ENCODE results near the gene NUMB.

The NUMB gene

DNA sequence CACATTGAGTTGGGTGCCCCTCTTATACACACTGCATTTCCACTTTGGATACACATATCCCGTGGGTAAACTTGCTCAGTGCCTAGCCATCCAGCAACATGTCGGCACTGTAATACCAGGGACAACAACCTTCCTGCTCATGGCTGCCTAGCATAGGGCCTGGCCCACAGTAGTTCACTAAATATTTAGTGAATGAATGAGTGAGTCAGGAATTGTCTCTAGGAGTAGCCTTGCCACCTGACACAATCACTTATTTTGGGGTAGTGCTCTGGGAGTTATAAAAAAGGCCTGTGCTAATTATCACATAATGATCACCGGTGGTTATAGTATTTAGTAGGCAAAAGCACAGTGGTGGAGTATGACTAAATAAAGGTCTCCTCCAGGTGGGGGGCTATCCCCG lies 8.5 kb upstream of the NUMB start:
- in situ Hi-C loops (cut with MboI; ENCODE audit: low sequenced_read_pairs), result loop anchor here (25.0 kb wide), 2 partner anchors 280 to 430 kb away; partner anchors contain the start of gene ZFYVE1

DNA sequence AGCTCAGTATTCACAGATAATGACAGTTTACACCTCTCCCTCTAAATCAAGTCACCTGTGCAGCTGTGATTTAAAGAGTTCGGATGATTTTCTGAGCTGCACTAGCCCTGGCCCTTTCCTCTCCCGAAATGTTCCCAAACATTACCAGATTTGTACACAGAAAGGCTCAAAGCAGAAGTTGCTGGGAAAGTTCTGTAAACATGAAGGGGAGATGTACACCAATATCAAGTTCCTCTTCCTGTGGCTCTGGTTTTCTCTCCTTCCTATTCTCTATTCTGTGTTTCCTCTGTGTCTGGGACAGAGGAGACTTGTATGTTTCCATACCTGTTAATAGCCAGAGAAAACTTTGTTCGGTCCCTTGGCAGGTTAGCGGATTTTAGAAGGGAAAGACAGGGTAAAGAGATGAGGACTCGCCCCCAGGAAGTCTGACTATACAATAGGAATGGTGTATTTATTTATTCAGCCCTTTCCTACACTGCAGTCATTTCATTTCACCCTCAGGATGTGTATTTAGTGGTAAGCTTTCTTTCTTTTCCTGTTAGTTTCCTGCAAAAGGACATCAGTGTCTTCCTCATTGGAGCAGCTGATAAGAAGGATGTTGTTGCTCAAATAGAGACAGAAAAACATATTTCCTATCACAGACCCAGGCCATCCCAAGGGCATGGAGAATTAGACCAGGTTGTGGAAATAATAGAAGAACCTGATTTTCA lies 7.6 kb upstream of the NUMB start:
- in situ Hi-C loops (cut with MboI; ENCODE audit: low sequenced_read_pairs), result loop anchor here (25.0 kb wide), 2 partner anchors 279 to 429 kb away; partner anchors contain the start of gene ZFYVE1

DNA sequence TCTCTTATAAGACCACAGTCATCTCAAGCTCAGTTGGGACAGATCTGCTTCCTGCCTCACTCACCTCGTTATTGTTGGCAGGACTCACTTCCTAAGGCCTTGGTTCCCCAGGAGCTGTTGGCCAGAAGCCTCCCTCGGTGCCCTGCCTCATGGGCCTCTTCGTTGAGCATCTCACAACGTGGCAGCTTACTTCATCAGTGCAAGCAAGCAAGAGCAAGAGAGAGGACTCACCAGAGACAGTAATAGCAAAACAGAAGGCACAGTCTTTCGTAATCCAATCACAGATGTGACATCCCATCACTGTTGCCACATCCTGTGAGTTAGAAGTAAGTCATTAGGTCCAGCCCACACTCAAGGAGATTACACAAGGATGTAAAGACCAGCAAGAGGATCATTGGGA lies 5.1 kb upstream of the NUMB start:
- in situ Hi-C loops (cut with MboI; ENCODE audit: low sequenced_read_pairs), result loop anchor here (25.0 kb wide), 2 partner anchors 276 to 426 kb away; partner anchors contain the start of gene ZFYVE1

DNA sequence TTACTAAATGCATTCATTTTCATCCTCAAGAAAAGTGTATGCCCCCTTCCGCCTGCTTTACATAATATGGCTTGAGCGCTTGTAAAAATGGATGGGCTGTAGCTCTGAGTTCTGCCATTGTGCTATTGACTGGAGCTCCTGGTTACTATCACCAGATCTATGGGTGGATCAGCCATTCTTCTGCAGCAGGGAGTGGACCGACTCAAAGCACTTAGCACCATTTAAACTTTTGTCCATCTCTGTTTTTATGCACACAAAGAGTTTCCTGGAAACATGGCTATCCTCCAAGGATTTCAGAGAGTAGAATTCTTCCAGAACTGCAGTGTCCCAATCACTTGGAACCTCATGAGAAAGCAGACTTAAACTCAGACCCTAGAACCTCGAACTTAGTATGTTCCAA lies 4.5 kb upstream of the NUMB start:
- in situ Hi-C loops (cut with MboI; ENCODE audit: low sequenced_read_pairs), result loop anchor here (25.0 kb wide), 2 partner anchors 276 to 426 kb away; partner anchors contain the start of gene ZFYVE1

DNA sequence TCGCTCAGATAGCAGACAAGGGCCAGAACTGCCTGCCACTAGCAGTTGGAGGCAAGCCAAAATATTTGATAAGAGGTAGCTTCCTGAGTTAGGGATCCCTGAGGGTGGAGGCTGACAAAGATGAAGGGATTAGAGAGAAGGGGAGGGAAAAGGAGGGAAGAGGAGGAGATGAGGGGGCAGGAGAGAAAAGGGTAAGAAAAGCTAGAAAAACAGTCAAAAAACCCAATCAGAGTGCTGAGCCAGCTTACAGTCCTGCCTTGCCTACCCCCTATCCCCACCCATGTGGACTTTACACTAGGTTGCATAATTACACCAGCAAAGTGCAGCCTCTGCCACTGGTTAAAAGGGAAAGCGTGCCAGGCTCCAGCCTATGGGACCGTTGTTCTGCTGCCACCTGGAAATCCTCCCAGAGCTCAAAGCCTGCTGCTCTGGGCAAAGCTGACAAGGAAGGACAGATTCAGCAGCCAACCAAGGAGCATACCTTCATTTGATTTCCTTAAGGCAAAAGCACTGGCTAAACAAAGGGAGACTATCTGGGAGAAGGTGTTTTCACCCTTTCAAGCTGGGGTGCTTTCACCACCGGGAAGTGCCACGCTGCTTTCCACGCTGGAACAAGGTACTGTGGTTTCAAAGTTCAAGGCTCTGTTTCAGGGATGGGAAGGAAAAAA lies 3.8 kb upstream of the NUMB start:
- in situ Hi-C loops (cut with MboI; ENCODE audit: low sequenced_read_pairs), result loop anchor here (25.0 kb wide), 2 partner anchors 275 to 425 kb away; partner anchors contain the start of gene ZFYVE1

DNA sequence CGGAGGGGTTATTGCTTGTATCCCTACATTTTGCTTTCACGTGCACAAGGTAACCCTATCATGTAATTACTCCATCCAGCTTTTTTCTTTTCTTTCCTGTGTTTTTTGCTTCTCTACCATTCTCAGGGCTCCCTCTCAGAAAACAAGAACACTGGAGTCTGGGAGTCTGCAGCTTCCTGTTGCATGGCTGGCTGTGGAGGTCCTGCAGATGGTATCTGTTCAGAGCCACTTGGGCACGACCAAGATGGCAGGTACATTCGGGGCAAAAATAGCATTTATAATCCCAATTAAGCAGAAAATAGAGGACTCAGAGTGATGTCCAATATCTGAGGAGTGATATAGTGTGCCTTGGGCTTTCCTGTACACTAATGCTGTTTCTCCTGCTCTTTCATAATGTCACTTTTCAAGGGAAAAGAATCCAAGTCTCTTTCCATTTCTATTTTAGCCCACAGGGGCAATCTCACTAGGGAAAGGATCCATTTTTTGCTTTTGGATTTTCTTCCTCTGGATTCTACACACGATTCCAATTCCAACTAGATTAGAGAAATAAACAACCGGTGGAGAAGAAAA lies 3.2 kb upstream of the NUMB start:
- in situ Hi-C loops (cut with MboI; ENCODE audit: low sequenced_read_pairs), result loop anchor here (25.0 kb wide), 2 partner anchors 274 to 424 kb away; partner anchors contain the start of gene ZFYVE1

DNA sequence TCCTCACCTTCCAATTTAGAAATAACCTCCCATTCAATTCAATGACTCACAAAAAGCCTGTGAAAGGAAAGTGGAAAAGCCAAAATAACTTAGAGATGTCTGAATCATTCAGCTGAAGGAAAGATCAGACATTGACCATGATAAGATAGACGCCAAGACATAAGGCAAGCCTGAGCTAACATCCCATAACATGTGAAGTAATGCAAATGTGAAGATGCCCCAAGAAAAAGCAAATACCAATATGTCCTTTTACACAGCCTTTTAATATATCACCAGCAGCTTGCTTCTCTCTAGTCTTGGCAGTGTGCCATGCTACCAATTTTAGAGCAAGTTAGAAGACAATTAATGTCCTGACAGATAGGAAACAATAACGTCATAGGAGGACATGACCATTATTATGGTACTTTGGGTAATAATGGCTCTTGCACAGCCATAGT lies 2.4 kb upstream of the NUMB start:
- in situ Hi-C loops (cut with MboI; ENCODE audit: low sequenced_read_pairs), result loop anchor here (25.0 kb wide), 2 partner anchors 273 to 423 kb away; partner anchors contain the start of gene ZFYVE1

DNA sequence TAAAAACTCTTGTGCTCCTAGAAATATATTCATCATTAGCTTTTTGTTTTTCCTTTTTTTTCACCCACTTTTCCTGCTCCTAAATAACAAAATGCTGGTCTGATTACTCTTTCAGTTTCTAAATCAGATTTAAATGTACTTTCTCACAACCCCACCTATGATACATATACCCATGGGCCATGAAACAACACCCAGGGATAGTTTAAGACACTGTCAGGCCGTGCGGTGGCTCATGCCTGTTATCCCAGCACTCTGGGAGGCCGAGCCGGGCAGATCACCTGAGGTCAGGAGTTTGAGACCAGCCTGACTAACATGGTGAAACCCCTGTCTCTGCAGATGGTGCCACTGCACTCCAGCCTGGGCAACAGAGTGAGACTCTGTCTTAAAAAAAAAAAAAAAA lies 1.6 kb upstream of the NUMB start:
- in situ Hi-C loops (cut with MboI; ENCODE audit: low sequenced_read_pairs), result loop anchor here (25.0 kb wide), 2 partner anchors 273 to 423 kb away; partner anchors contain the start of gene ZFYVE1

DNA sequence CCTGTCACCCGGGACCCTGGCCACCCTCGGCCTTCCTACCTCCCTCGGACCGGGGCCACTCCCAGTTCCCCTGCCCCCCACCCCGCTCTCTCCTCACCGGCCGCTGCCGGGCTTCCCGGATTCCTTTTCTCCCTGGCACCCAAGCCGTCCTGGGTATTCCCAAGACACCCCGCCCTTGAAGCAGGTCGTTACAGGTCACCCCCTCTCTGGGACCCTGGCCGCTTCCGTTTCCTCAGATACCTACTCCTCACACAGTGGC lies 493 bp downstream of the NUMB start:
- in situ Hi-C loops (cut with MboI; ENCODE audit: low sequenced_read_pairs), result loop anchor here (25.0 kb wide), 2 partner anchors 271 to 421 kb away; partner anchors contain the start of gene ZFYVE1

DNA sequence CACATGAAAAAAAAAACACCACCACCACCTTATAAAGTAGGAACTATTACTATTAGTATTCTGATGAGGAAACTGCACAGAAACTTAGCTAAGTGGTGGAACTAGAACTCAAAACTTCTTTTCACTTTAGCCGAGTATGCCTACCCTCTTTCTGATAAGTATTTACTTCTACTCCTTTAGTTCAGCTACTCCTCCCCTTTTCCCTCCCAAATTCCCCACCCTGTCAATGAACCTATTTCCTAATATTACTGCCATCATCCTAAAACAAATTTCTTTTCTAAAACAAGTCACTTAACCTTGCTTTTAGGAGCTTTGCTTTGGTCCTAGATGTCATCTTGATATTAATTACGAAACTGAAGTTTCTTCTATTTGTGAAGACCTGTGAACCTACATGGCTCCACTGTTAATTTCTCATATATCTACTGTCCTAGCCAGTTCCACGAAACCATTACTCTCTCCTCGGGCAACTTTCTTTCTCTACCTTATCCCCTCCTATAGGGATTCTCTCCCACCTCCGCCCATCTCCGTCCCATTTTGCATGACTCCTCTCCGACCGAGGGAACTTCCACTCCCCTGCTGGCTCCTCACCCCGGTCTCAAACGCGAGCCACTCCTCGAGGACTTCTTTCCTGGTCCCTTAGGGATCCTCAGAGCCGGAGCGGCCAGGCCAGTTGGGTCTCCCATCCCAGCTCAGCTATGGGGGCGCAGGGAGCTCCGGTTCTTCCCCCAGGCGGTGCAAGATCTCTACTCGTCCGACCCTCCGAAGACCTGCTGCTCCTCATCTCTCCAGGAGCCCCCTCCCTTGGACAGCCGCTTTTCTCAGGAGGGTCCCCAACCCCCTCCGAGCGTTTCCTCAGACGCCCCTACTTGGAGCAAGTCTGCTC lies 1.1 kb downstream of the NUMB start:
- in situ Hi-C loops (cut with MboI; ENCODE audit: low sequenced_read_pairs), result loop anchor here (25.0 kb wide), 2 partner anchors 270 to 420 kb away; partner anchors contain the start of gene ZFYVE1

DNA sequence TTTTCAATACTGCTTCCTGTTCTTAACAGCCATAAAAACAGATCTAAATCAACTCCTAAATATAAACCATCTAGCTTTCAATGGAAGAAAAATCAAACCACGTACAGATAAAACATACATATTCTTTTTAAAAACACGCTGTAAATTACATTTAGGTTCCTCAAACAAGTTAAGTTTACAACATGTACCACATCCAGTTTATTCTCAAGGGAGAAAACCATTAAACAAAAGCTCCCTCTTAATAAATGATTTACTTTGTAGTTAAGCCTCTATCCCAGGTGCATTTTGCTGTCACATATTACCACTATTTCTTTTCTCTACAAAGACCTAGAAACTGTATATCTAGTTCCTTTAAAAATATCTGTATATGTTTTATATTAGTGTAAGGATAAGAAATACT lies 3.1 kb downstream of the NUMB start:
- in situ Hi-C loops (cut with MboI; ENCODE audit: low sequenced_read_pairs), result loop anchor here (25.0 kb wide), 2 partner anchors 268 to 418 kb away; partner anchors contain the start of gene ZFYVE1

DNA sequence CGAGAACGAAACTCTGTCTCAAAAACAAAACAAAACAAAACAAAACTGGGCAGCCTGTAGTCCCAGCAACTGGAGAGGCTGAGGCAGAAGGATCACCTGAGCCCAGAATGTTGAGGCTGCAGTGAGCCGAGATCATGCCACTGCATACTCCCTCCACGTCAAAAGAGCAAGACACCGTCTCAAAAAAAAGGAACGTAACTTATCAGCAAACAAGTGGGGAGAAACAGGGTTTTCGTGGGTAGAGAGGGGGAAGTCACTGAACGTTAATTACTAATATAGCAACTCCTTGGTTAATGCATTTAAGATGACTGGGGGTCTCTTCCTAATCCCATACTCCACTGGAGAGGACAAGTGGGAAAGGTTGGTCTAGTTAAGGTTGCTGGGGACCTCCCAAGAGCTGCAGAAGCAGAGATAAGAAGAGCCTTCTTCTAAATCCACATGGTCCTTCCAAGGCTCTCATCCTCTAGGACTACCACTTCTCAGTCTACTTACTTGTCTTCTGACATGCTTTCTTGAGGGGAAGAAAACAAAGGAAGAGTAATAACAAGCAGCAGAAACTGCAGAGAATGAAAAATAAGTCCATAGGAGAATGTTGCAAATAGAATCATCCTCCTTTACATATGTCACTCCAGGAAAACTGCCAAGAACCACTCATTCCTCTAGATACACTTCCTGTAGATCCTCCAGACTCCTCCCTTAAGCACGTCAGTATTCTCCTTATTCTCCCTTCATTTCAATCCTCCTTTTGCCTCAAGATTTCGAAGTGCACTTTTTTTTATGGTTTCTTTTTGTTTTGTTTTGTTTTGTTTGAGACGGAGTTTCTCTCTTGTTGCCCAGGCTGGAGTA lies 5.8 kb downstream of the NUMB start:
- in situ Hi-C loops (cut with MboI; ENCODE audit: low sequenced_read_pairs), result loop anchor here (25.0 kb wide), 2 partner anchors 265 to 415 kb away; partner anchors contain the start of gene ZFYVE1

DNA sequence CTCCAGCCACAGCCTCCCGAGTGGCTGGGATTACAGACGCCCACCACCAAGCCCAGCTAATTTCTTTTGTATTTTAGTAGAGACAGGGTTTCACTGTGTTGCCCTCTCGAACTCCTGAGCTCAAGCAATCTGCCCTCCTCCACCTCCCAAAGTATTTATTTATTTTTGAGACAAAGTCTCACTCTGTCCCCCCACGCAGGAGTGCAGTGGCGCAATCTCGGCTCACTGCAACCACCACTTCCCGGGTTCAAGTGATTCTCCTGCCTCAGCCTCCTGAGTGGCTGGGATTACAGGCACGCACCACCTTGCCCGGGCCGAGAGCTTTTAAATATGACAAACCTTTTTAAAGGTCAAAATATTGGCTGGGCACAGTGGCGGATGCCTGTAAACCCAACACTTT lies 14.6 kb downstream of the NUMB start:
- in situ Hi-C loops (cut with MboI; ENCODE audit: low sequenced_read_pairs), result no loop called here

DNA sequence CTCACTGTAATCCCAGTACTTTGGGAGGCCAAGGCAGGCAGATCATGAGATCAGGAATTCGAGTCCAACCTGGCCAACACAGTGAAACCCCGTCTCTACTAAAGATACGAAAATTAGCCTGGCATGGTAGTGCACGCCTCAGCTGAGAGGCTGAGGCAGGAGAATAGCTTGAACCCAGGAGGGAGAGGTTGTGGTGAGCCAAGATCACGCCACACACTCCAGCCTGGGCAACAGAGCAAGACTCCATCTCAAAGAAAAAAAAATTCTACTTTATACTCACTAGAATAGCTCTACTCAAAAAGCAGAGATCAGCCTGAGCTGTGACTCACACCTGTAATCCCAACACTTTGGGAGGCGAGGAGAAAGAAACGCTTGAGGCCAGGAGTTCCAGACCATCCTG lies 17.1 kb downstream of the NUMB start:
- in situ Hi-C loops (cut with MboI; ENCODE audit: low sequenced_read_pairs), result no loop called here

DNA sequence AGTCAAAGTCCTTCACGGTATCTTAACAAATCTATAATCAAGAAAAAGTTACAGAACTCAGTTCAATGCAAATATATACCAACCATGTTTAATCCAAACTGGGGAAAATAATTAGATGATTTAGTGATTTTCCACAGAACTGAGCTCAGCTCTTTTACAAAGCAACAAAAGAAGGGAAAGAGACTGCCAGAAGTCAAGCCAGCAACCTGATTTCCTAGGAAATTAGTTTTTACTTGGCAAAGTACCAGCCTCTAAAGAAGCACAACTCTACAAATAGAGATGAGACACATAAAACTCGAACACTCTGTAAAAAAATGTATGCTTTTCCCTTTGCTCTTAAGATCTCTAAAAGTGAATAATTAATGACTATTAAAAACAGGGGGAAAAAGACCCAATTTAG lies 19.4 kb downstream of the NUMB start:
- in situ Hi-C loops (cut with MboI; ENCODE audit: low sequenced_read_pairs), result no loop called here

DNA sequence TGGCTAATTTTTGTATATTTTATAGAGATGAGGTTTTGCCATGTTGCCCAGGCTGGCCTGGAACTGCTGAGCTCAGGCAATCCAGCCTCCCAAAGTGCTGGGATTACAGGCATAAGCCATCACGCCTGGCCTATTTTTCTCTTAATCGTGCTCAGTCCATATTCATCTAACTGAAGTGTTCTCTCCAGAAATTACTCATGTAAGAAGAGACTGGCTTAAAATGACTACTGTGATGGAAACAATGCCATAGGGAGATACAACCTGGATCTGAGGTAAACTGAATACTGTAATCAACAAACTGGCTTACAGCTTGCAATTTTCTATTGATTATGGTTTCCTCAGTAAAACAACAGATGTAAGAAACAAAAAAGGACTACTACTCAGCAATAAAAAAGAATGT lies 21.1 kb downstream of the NUMB start:
- in situ Hi-C loops (cut with MboI; ENCODE audit: low sequenced_read_pairs), result no loop called here

DNA sequence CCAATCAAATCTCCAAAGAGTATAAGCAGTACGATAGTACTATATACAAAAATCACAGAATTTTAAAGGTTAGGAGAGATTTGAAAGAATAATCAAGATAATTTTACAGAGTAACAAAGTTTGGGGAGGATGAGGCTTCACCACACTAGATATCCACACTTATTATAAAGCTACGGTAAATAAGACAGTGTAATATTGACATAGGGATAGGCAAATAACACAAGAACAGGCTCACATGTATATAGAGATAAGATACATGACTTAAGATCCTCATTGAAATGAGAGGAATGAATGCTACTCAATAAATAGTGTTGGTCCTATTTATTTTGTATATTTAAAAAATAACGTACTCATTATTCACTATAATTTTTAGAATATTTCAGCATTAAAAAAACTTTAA lies 26.2 kb downstream of the NUMB start:
- in situ Hi-C loops (cut with MboI; ENCODE audit: low sequenced_read_pairs), result no loop called here

DNA sequence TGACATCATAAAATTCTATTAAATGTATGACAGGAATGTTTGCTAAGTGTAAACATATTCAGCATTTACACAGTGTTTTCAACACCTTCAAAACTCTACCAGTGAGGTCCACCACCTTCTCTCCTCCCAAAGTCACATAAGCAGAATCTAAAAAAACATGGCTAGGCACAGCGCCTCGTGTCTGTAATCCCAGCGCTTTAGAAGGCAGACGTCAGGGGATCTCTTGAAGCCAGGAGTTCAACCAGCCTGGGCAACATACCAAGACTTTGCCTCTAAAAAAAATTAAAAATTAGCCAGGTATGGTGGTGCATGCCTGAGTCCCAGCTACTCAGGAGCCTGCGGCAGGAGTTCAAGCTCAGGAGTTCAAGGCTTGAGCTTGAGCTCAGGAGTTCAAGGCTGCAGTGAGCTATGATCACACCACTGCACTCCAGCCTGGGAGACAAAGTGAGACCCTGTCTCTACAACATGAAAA lies 30.0 kb downstream of the NUMB start:
- in situ Hi-C loops (cut with MboI; ENCODE audit: low sequenced_read_pairs), result no loop called here

DNA sequence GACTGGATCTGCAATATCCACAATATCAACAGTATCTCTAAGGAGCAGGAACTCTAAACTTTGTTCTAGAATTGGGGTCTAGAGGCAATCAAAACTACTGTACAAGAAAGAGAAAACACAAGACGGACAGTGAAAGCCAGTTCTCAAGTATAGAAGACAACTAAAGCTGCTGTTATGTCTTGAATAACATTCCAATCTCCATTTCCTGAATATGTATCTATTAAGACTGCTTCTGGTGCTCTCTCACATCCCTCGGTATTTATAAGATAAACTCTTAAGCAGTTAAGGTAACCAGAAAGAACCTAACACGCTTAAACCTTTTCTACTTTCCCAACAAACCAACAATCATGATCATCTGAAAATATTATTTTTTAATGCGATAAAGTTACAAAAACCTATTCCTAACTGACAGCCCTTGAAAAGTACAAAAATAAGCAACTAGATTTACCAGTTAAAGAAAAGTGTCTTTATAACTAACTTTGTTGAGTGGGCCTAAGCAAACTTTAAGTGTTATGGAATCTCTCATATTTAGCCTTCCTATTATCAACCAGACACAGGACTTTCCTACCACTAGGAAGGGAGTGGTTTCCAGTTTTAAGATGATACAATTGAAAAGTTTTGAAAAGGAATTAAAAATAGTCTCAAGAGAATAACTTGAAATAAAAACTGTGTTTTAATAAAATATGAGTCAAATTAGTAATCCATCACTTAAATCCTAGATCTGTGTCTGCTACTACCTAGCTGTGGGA lies 30.7 kb downstream of the NUMB start:
- in situ Hi-C loops (cut with MboI; ENCODE audit: low sequenced_read_pairs), result no loop called here
